Smooth muscle cell (in vitro differentiated cells): ENCODE results near the gene STK25. TPM values are rescaled to one million over a fixed set of nuclear protein-coding genes. Genes with fewer than 3 reads are reported as not detected.
"Not testable (repeated sequence)": the region's sequence is repeated elsewhere in the genome, so short reads cannot be mapped to it uniquely, and the experiment has no call there.

Experiments used
- DNase-seq: peaks from one replicate; lab custom pipeline; 2025; ENCODE audit not compliant: unreplicated experiment; lab: John Stamatoyannopoulos, UW
- H2AFZ ChIP-seq: fragments of 200-600 bp; sonication (generic); 2 replicates; pipeline ENCODE4 v1.6.0; 2016; ENCODE audit warnings: antibody characterized with exemption, low read depth, mild to moderate bottlenecking
- H3F3A ChIP-seq: fragments of 200-600 bp; sonication (generic); 2 replicates; pipeline ENCODE4 v1.6.0; 2017; ENCODE audit warnings: antibody characterized with exemption, low read depth
- H3K27ac ChIP-seq: fragments of 200-600 bp; sonication (generic); 2 replicates; pipeline ENCODE4 v1.5.1; 2016; ENCODE audit warnings: low read depth, mild to moderate bottlenecking
- H3K27me3 ChIP-seq: fragments of 200-600 bp; sonication (generic); 2 replicates; pipeline ENCODE4 v1.6.1; 2016; ENCODE audit warnings: low read depth, mild to moderate bottlenecking
- H3K36me3 ChIP-seq: fragments of 200-600 bp; sonication (generic); 2 replicates; pipeline ENCODE4 v1.5.1; 2016; ENCODE audit warnings: low read depth
- H3K4me1 ChIP-seq: fragments of 200-600 bp; sonication (generic); 2 replicates; pipeline ENCODE4 v1.5.1; 2016; ENCODE audit warnings: low read depth
- H3K4me2 ChIP-seq: fragments of 200-600 bp; sonication (generic); 2 replicates; pipeline ENCODE4 v1.6.0; 2016; ENCODE audit warnings: mild to moderate bottlenecking
- H3K4me3 ChIP-seq: fragments of 200-600 bp; sonication (generic); 2 replicates; pipeline ENCODE4 v1.5.1; 2016; ENCODE audit warnings: mild to moderate bottlenecking
- H3K79me2 ChIP-seq: fragments of 200-600 bp; sonication (generic); 2 replicates; pipeline ENCODE4 v1.6.0; 2016; ENCODE audit warnings: low read depth, mild to moderate bottlenecking
- H3K9ac ChIP-seq: fragments of 200-600 bp; sonication (generic); 2 replicates; pipeline ENCODE4 v1.6.0; 2016; ENCODE audit warnings: low read depth
- H3K9me3 ChIP-seq: fragments of 200-600 bp; sonication (generic); replicated peaks from 2 replicates; pipeline ENCODE4 v1.5.1; 2016; ENCODE audit warnings: low read depth
- H4K20me1 ChIP-seq: fragments of 200-600 bp; sonication (generic); 2 replicates; pipeline ENCODE4 v1.6.0; 2016; ENCODE audit warnings: low read depth
- CTCF ChIP-seq: fragments of 200-600 bp; sonication (generic); IDR thresholded peaks from 2 replicates; pipeline ENCODE4 v1.5.1; 2017; ENCODE audit warnings: borderline replicate concordance, mild to moderate bottlenecking, antibody characterized with exemption; ENCODE audit not compliant: insufficient read depth, poor library complexity, severe bottlenecking
- whole genome bisulfite sequencing: methylation state at CpG from one replicate; pipeline ENCODE4 v1.1.7; 2016; ENCODE audit warnings: low lambda C conversion rate; 5-methylcytosine and 5-hydroxymethylcytosine counted together
- microRNA-seq: library from miRNA; unstranded; fragments of <30 nt; microRNA quantifications from one replicate; pipeline ENCODE4, GENCODE V29; 2016; ENCODE audit warnings: borderline number of aligned reads
- polyA plus RNA-seq: library from polyadenylated mRNA; unstranded; fragments of >200 nt; fragmentation: Nextera tagmentation; extraction: Ambion mirVana; gene quantifications from 2 replicates; pipeline ENCODE4 v1.2.1, GENCODE V29; 2016
- small RNA-seq: library from RNA; depleted of rRNA; stranded (forward); fragments of <200 nt; gene quantifications from one replicate; pipeline ENCODE3, GENCODE V24; 2014
- total RNA-seq: library from RNA; depleted of rRNA; stranded (reverse); fragments of >200 nt; gene quantifications from 2 replicates; pipeline ENCODE4 v1.2.3, GENCODE V29; 2014

Gene STK25
- total and polyA plus RNA-seq, 2 experiments from 2014 or later: 200 to 212 TPM

DNA sequence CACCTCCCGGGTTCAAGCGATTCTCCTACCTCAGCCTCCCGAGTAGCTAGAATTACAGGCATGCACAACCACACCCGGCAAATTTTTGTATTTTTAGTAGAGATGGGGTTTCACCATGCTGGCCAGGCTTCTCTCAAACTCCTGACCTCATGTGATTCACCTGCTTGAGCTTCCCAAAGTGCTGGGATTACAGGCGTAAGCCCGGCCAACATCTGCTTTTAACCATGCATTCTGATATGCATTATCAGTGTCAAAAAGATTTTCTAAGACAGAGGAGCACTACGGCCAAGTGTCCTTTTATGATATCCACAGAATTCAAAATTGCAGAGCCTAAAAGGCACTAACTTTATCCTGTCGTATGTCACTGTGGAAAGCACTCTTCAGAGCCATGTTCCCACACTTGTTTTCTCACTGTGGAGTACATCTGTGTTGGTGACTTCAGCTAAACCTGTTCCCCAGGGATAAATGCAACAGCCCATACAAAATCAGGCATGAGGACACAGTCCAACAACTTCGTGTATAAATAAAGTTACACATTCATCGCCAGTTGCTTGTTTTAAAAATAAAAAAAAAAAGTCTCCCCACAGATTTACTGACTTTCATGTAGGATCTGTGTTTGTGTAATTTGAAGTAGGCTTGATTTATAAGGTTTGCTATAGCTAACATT lies 56.4 kb downstream of the STK25 start:
- no peaks in the 10 kb centered on the region for H3K36me3 ChIP-seq
- no peak overlapping the region for H3K4me3 ChIP-seq
- no peak overlapping the region for H3K9ac ChIP-seq
- H4K20me1 ChIP-seq: no peaks in the 10 kb centered on the region
- H3K9me3 ChIP-seq: no peaks in the 10 kb centered on the region
- H3K27ac ChIP-seq: no peak overlapping the region
- H3K4me1 ChIP-seq: no peaks in the 10 kb centered on the region
- no peaks in the 10 kb centered on the region for H3F3A ChIP-seq
- no peaks in the 10 kb centered on the region for H3K79me2 ChIP-seq
- no peak overlapping the region for H3K4me2 ChIP-seq
- WGBS: 93% methylated on average over 10 of the region's 10 CpGs
- no peak for DNase-seq
- no peaks in the 10 kb centered on the region for H3K27me3 ChIP-seq
- H2AFZ ChIP-seq: no peak overlapping the region
- no peak for TF ChIP-seq CTCF

GRCh38 chr2:241450092-241450491 lies 58.3 kb downstream of the STK25 start:
- 91% methylated on average over 7 of the region's 7 CpGs for WGBS
- H3K4me2 ChIP-seq: not testable (repeated sequence)

DNA sequence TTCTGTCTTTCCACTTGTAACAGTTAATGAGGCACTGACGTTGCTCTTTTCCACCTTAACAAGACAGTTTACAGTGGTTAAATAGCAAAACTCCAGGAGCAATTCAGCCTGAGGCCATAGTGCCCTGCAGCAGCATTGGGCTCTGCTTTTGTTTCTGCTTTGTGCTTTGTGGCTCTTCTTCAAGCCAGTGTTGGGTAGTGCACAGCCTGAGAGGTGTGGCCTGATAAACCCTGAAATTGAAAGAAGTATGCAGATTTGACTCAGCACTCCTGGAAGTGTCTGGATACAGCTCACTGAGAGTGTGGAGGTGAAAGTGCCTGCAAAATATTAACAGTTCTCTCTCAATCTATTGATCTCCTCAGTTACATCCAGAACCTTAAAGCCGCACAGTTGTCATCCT lies 63.0 kb downstream of the STK25 start:
- TF ChIP-seq CTCF: no peak
- DNase-seq: no peak
- H3K9ac ChIP-seq: no peak overlapping the region
- no peaks in the 10 kb centered on the region for H3K36me3 ChIP-seq
- WGBS: 81% methylated on average over 2 of the region's 2 CpGs
- no peaks in the 10 kb centered on the region for H3K27me3 ChIP-seq
- no peak overlapping the region for H3K27ac ChIP-seq
- H3K4me2 ChIP-seq: no peak overlapping the region
- no peaks in the 10 kb centered on the region for H3K4me1 ChIP-seq
- H3K9me3 ChIP-seq: no peaks in the 10 kb centered on the region
- peaks cover 30% of the 10 kb centered on the region for H4K20me1 ChIP-seq
- H2AFZ ChIP-seq: no peak overlapping the region
- H3F3A ChIP-seq: no peaks in the 10 kb centered on the region
- no peak overlapping the region for H3K4me3 ChIP-seq
- no peaks in the 10 kb centered on the region for H3K79me2 ChIP-seq

More at GRCh38 chr2:241450092-241450491, 58.3 kb downstream of the STK25 start:
- H4K20me1 ChIP-seq, H3K9me3 ChIP-seq, H2AFZ ChIP-seq, H3K9ac ChIP-seq, H3K27me3 ChIP-seq, H3K4me1 ChIP-seq, H3K4me3 ChIP-seq, H3F3A ChIP-seq, H3K79me2 ChIP-seq, H3K27ac ChIP-seq, H3K36me3 ChIP-seq, DNase-seq: not testable (repeated sequence)

- Histone ChIP-seq H3F3A (no peaks in the 10 kb centered on the region), H3K9me3 (no peaks in the 10 kb centered on the region), H3K4me2 (no peak overlapping the region), H4K20me1 (peaks cover 30% of the 10 kb centered on the region), H3K27me3 (no peaks in the 10 kb centered on the region), H3K36me3 (no peaks in the 10 kb centered on the region), H3K4me3 (no peak overlapping the region), H3K9ac (no peak overlapping the region), H3K27ac (no peak overlapping the region), H2AFZ (no peak overlapping the region), H3K4me1 (no peaks in the 10 kb centered on the region), H3K79me2 (no peaks in the 10 kb centered on the region)
- DNase-seq: no peak
- TF ChIP-seq CTCF: no peak
- 77% methylated on average over 6 of the region's 6 CpGs for WGBS
These were observed 64.7 kb downstream of the STK25 start for GRCh38 chr2:241443486-241444223.

Small RNAs within 50 kb of the gene (microRNA-seq; reads per million reads assigned to microRNA genes)
- not detected for gene MIR3133

Small RNAs within 50 kb of the gene (small RNA-seq; reads per million reads assigned to genes)
- not detected for gene MIR3133

Other genes starting within 250 kb of the STK25 start
- gene HDLBP, start 192.9 kb downstream of the STK25 start, total RNA-seq: 504 and 559 TPM in 2 replicates
- 545 and 601 TPM in 2 replicates for gene HDLBP, start 192.9 kb downstream of the STK25 start, polyA plus RNA-seq
- gene SEPTIN2, start 192.7 kb downstream of the STK25 start, total RNA-seq: 443 and 523 TPM in 2 replicates
- 314 and 344 TPM in 2 replicates for gene SEPTIN2, start 192.7 kb downstream of the STK25 start, polyA plus RNA-seq
- 27.4 and 27.6 TPM in 2 replicates for gene FARP2, start 152.3 kb downstream of the STK25 start, total RNA-seq
- 15.9 and 18.4 TPM in 2 replicates for gene FARP2, start 152.3 kb downstream of the STK25 start, polyA plus RNA-seq
- 33.5 and 34.9 TPM in 2 replicates for gene BOK, start 50.2 kb upstream of the STK25 start, total RNA-seq
- 40.8 and 50.7 TPM in 2 replicates for gene BOK, start 50.2 kb upstream of the STK25 start, polyA plus RNA-seq
- gene THAP4, start 128.6 kb upstream of the STK25 start, total RNA-seq: 20.8 and 23.1 TPM in 2 replicates
- gene THAP4, start 128.6 kb upstream of the STK25 start, polyA plus RNA-seq: 38.8 and 47.2 TPM in 2 replicates
- gene ATG4B, start 129.1 kb upstream of the STK25 start, total RNA-seq: 60.4 and 70.3 TPM in 2 replicates
- 91.3 and 96.4 TPM in 2 replicates for gene ATG4B, start 129.1 kb upstream of the STK25 start, polyA plus RNA-seq
- 22.2 TPM in 2 replicates for gene DTYMK, start 178.2 kb upstream of the STK25 start, total RNA-seq
- 58.9 and 65.8 TPM in 2 replicates for gene DTYMK, start 178.2 kb upstream of the STK25 start, polyA plus RNA-seq
- 6.7 and 35.0 TPM in 2 replicates for gene ING5, start 193.5 kb upstream of the STK25 start, total RNA-seq
- gene ING5, start 193.5 kb upstream of the STK25 start, polyA plus RNA-seq: 10.6 and 15.2 TPM in 2 replicates
- 3.7 and 7.0 TPM in 2 replicates for gene D2HGDH, start 226.0 kb upstream of the STK25 start, total RNA-seq
- 18.7 and 20.7 TPM in 2 replicates for gene D2HGDH, start 226.0 kb upstream of the STK25 start, polyA plus RNA-seq